ENCODE results near the gene AGRP.
"Not testable (repeated sequence)": the region's sequence is repeated elsewhere in the genome, so short reads cannot be mapped to it uniquely, and the experiment has no call there.

AGRP gene, protein sequence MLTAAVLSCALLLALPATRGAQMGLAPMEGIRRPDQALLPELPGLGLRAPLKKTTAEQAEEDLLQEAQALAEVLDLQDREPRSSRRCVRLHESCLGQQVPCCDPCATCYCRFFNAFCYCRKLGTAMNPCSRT

DNA sequence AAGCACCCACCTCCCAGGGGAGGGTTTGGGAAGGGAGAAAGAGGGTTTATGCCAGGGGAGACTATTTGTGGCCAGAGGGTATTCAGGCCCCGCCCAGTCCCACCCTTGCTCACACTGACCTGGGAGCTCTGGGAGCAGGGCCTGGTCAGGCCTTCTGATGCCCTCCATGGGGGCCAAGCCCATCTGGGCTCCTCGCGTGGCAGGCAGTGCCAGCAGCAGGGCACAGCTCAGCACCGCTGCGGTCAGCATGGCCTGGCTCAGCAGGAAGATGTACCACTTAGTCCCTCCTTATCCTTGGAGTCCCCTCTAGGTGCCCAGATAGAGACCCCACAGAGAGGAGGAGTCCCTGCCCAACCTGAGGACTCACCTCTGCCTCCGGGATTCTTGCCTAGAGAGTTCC, at the start of gene AGRP:
Gene AGRP, minus strand, starts transcription at position 398 of the 400 bp plus-strand sequence. Its CDS starts 149 bp downstream, at position 249.
- DNase-seq = no peak

DNA sequence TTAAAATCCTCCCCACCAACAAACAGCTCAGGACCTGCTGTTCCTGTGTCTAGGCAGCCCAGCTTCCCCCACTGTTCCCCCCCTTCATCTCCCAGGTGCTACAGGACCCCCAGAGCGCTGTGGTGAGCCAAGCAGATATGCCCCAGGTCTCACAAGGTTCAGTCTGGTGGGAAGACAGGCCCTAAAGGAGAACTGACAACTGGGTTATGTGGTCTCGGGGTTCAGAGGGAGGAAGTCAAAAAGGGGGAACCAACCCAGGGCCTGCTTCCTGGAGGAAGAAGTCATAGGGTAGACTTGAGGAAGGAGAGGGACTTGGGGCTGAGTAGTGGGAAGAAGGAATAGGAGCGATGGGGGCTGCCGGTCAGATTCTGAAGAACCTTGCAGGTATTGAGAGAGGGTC, 47.9 kb upstream of the AGRP start:
- DNase-seq = no peak

- no peak for DNase-seq
Observed at GRCh38 chr16:67530013-67530939, 46.9 kb upstream of the AGRP start.

GRCh38 chr16:67529582-67530012, 46.2 kb upstream of the AGRP start:
- DNase-seq = no peak

DNA sequence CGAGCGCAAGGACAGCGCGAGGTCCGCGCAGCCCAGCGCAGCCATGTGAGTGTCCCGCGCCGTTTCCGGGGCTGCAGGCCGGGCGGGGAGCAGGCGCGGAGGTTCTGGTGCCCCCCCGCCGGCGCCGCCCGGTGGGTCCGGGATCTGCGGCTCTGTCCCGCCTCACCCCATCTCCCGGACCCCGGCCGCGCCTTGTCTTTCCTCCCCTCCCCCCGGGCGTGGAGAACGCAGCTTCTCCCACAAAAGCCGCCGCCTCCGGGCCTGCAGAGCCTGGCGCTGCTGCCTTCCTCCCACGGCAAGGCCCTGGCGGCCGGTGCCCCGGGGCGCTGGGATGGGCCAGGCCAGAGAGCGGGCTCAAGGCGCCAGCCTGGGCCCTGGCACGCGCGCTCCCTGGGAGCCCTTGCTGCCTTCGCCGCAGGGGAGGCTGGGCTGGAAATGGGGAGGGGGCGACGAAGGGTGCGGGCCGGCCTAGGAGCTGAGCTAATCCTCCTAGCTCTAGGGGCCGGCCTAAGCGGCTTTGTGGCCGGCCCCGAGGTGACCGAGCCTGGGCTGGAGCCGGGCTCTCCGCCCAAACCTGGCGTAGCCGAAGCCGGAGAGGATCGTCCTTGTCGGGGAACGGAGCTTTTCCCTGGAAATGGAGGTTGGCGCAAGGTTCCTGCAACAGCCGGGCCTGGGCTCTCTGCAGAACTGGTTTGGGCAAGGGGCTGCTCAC, 45.7 kb upstream of the AGRP start:
- DNase-seq = no peak

DNA sequence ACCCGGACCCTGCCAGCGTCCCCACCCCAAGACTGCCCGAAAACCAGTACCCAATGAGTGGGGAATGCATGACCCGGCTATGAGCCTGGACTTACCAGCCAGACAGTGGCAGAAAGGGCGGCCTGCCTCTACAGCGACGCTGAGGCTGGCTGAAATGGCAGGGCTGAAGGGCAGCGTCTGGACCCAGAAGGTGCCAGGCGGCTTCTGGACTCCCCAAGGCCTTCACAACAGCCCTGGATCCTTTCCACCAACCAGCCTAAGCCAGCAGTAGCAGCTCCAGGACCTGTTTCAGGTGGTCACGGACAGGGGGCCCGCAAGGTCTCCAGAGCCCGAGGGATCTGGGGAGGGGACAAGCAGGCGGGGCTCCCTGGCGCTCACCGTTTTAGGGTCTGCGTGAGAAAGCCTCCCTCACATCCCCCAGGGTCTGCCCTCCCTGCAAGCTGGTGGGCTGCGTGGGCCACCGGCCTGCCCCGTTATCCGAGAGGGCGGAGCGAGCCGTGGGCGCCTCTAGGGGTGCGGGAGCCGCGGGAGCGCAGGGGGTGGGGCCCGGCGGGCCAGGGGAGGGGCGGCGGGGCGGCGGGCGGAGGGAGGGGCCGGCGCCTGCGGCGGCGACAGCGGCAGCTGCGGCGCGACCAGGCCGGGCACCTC, 45.0 kb upstream of the AGRP start, which contains the start of gene RIPOR1:
Gene RIPOR1, plus strand, starts transcription at position 608 of the 648 bp plus-strand sequence. CDS start 9,618 bp downstream, outside the sequence.
- no peak for DNase-seq

- no peak for DNase-seq
Observed at GRCh38 chr16:67526149-67526791, 42.9 kb upstream of the AGRP start.

DNA sequence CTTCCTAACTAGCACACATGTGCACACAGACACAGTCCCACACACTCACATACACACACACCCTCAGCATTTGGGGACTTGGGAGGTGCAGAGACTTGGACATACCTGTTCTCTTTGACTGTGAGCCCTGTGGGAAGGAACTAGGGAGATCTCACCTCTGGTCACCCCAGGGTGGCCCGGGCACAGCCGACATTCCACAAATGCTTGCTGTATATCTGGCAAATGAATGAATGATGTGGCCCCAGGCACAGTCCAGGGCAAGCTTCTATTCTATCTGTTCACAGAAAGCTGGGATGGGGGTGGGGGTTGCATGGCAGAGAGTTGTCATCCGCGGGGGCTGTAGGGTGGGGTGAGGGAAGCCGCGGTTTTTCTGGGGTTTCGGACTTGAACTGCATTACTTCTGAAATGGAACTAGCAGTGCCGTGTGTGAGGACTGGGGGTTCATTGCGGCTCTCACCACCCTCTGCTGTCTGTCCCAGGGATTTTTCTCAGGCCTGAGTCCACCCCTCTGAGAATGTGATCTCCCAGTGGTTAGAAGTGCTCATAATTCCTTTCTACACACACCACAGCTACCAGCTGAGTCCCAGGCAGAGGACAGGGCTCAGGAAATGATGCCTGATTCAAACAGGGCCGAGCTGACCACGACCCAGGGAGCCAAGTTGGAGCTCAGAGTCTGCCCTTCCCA, 42.0 kb upstream of the AGRP start:
- no peak for DNase-seq

- DNase-seq = peak; percentile 81
Observed at GRCh38 chr16:67521095-67521804, 37.9 kb upstream of the AGRP start.

GRCh38 chr16:67519242-67519641, 35.9 kb upstream of the AGRP start:
- no peak for DNase-seq

GRCh38 chr16:67518676-67519075, 35.3 kb upstream of the AGRP start:
- DNase-seq = no peak

GRCh38 chr16:67517661-67518423, 34.5 kb upstream of the AGRP start:
- DNase-seq = no peak

DNA sequence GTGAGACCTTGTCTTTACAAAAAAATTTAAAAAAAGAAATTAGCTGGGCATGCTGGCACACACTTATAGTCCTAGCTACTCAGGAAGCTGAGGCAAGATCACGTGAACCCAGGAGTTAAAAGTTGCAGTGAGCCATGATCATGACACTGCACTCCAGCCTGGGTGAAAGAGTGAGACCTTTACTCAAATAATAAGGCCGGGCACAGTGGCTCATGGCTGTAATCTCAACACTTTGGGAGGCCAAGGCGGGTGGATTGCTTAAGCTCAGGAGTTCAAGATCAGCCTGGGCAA, 33.8 kb upstream of the AGRP start:
- DNase-seq = no peak

DNA sequence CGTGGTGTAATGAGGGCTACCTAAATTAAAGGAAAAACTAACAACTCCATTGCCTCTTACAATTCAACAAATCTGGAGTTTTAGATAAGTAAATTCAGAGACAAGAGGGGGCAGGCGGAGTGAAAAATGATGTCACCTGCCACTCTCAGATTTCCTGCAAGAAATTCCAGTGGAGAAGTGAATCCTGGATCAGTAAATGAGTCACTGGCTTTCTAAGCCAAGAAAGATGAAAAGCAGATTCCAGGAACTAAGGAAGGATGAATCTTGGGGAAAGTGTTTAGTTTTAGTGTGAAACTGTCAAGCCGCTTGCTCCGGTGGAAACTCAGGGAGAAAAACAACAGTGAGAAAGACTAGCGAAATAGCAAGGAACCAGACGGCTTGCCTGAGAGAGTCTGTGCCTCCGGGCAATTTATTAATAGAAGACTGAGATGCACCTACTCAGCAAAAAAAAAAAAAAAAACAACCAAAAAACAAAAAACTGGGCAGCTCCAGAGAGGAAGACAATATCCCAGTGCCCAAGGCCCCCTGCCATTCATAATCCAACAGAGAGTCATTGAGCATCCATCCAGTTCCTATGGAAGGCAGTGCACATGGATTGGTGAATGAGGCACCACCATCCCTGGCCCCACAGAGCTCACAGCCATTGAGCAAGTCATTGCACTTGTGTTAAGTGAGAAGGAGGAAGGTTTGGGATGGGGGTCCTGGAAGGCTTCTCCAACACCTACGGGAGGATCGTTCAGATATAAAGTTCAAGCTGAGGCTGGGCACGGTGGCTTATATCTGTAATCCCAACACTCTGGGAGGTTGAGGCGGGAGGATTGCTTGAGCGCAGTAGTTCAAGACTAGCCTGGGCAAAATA, 33.2 kb upstream of the AGRP start:
- no peak for DNase-seq

GRCh38 chr16:67514382-67514828, 31.1 kb upstream of the AGRP start:
- DNase-seq = peak; percentile 35

GRCh38 chr16:67513892-67514291, 30.5 kb upstream of the AGRP start:
- DNase-seq = not testable (repeated sequence)

DNA sequence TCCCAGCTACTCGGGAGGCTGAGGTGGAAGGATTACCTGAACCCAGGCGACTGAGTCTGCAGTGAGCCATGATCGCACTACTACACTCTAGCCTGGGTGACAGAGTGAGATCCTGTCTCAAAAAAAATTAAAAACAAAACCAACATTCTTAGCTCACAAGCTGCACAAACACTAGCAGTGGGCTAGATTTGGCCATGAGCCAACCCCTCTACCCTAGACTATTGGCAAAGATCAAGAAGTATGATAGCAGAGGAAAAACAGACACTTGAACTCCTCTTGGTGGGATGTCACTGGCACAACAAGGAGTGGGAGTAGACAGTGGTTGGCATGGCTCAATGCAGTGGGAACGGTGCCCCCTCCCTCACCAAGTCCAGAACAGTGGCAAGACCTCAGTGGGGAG, 25.7 kb upstream of the AGRP start:
- DNase-seq = no peak

DNA sequence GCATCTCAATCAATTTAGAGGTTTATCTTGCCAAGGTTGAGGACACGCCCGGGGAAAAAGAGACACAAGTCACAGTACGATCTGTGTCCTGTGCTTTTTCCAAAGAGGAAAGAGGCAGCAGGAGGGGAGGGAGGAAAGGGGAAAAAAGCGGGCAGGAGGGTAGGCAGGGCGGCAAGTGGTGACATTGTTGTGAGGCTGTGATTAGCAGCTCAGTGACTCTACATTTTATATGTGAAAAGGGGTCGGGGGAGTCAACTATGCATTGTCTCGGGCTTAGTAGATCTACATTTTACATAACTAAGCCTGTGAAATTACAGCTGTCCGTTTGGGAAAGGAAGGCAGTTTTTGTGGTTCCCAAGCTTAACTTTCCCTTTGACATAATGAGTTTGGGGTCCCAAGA, 23.1 kb upstream of the AGRP start:
- DNase-seq = no peak
